Hepatocyte (in vitro differentiated cells): Measurements from ENCODE around the gene PAN3. TPM values are rescaled to one million over a fixed set of nuclear protein-coding genes. Genes with fewer than 3 reads are reported as not detected.
A peak's percentile ranks its signal among the peaks of the same experiment; 100 is the strongest.

Experiments
- DNase-seq: peaks from one replicate; pipeline ENCODE4 v3.0.0-alpha.2; 2016; ENCODE audit warnings: low spot score
- H2AFZ ChIP-seq: fragments of 200-600 bp; sonication (generic); 2 replicates; pipeline ENCODE4 v1.6.0; 2016; ENCODE audit warnings: antibody characterized with exemption, mild to moderate bottlenecking
- H3K27ac ChIP-seq: fragments of 200-600 bp; sonication (generic); 2 replicates; pipeline ENCODE4 v1.5.1; 2016; ENCODE audit warnings: mild to moderate bottlenecking
- H3K27me3 ChIP-seq: fragments of 200-600 bp; sonication (generic); 2 replicates; pipeline ENCODE4 v1.6.1; 2016
- H3K36me3 ChIP-seq: fragments of 200-600 bp; sonication (generic); replicated peaks from 2 replicates; pipeline ENCODE4 v1.5.1; 2016; ENCODE audit warnings: low read depth; ENCODE audit not compliant: insufficient read depth
- H3K4me1 ChIP-seq: fragments of 200-600 bp; sonication (generic); 2 replicates; pipeline ENCODE4 v1.5.1; 2016; ENCODE audit warnings: mild to moderate bottlenecking, moderate library complexity; ENCODE audit not compliant: insufficient read depth
- H3K4me2 ChIP-seq: fragments of 200-600 bp; sonication (generic); 2 replicates; pipeline ENCODE4 v1.6.0; 2016
- H3K4me3 ChIP-seq: fragments of 200-600 bp; sonication (generic); 2 replicates; pipeline ENCODE4 v1.5.1; 2016; ENCODE audit warnings: mild to moderate bottlenecking
- H3K79me2 ChIP-seq: fragments of 200-600 bp; sonication (generic); 2 replicates; pipeline ENCODE4 v1.6.0; 2017; ENCODE audit warnings: mild to moderate bottlenecking
- H3K9me2 ChIP-seq: fragments of 200-600 bp; sonication (generic); replicated peaks from 2 replicates; pipeline ENCODE4 v1.6.0; 2017; ENCODE audit warnings: mild to moderate bottlenecking; ENCODE audit not compliant: insufficient read depth
- H3K9me3 ChIP-seq: fragments of 200-600 bp; sonication (generic); 2 replicates; pipeline ENCODE4 v1.5.1; 2016; ENCODE audit warnings: low read depth, mild to moderate bottlenecking
- H4K20me1 ChIP-seq: fragments of 200-600 bp; sonication (generic); 2 replicates; pipeline ENCODE4 v1.6.0; 2016; ENCODE audit warnings: mild to moderate bottlenecking; ENCODE audit not compliant: insufficient read depth, poor library complexity, severe bottlenecking
- EZH2 ChIP-seq: fragments of 200-600 bp; sonication (generic); IDR thresholded peaks from 2 replicates; pipeline ENCODE4 v1.6.1; 2016; ENCODE audit warnings: antibody characterized with exemption, mild to moderate bottlenecking, borderline replicate concordance
- EZH2phosphoT487 ChIP-seq: fragments of 200-600 bp; sonication (generic); IDR thresholded peaks from one replicate; pipeline ENCODE4 v1.6.1; 2018; ENCODE audit warnings: antibody characterized with exemption, mild to moderate bottlenecking, low read depth, moderate library complexity; ENCODE audit not compliant: unreplicated experiment, severe bottlenecking
- WGBS: methylation state at CpG from one replicate; pipeline ENCODE4 v1.1.6; 2016; ENCODE audit warnings: low lambda C conversion rate; ENCODE audit errors: missing lambda C conversion rate; 5-methylcytosine and 5-hydroxymethylcytosine counted together
- polyA plus RNA-seq: library from polyadenylated mRNA; unstranded; fragments of >200 nt; fragmentation: Nextera tagmentation; extraction: Ambion mirVana; gene quantifications from 2 replicates; pipeline ENCODE4 v1.2.1, GENCODE V29; 2016
- total RNA-seq: library from RNA; depleted of rRNA; stranded (reverse); fragments of >200 nt; gene quantifications from 2 replicates; pipeline ENCODE4 v1.2.3, GENCODE V29; 2014
- TF ChIP-seq, protein P1 (sequence below): fragments of 200-600 bp; sonication (generic); IDR thresholded peaks from 2 replicates; pipeline ENCODE4 v1.5.1; 2016; ENCODE audit warnings: antibody characterized with exemption, mild to moderate bottlenecking; ENCODE audit not compliant: poor library complexity

Gene PAN3
- total RNA-seq: 23.5 and 29.8 TPM in 2 replicates
- 6.9 and 13.0 TPM in 2 replicates for polyA plus RNA-seq

DNA sequence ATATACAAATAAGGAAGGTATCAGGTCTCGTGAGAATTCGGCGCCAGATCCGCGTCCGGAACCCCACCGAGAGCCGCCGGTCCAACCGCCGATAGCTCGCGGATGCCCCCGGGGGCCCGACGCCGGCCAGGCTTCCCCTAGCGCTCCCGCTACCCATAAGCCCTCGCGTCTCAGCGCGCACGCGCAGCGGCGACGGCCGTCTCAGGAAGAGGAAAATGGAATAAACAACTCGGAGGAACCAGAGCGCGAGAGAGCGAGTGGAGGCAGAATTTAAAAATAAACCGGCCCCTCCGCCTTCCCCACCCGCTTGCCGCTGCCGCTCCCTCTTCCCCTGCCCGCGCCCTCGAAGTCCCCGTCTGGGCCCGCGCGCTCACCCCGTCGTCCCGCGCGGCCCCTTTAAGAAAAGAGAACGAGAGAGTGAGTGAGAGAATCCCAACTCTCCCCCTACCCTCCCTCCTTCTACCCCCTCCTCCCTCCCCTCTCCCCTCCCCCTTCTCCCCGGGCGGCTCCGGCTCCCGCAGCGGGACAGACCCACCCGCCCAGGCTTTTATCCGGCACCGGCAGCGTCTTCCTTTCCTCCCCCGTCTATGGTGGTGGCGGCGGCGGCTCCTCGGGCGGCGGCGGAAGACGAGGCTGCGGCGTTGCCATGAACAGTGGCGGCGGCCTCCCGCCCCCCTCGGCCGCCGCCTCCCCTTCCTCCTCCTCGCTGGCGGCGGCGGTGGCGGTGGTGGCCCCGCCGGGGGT is at the start of gene PAN3:
PAN3 (plus strand) TSS at position 534 of the 744 bp plus-strand sequence; CDS start at position 647, 113 bp downstream.
- H3K9me3 ChIP-seq: no peaks in the 10 kb centered on the region
- no peaks in the 10 kb centered on the region for H3K9me2 ChIP-seq
- peak within 1 kb of the TSS; percentile 99 for H3K27ac ChIP-seq
- no peaks in the 10 kb centered on the region for H3K36me3 ChIP-seq
- peaks cover 19% of the 10 kb centered on the region for H3K4me1 ChIP-seq
- 0% methylated on average over 32 of the region's 84 CpGs for WGBS
- H3K4me3 ChIP-seq: peak within 1 kb of the TSS; percentile 97
- TF ChIP-seq EZH2phosphoT487 (no peak), EZH2 (no peak)
- TF ChIP-seq, protein P1, sequence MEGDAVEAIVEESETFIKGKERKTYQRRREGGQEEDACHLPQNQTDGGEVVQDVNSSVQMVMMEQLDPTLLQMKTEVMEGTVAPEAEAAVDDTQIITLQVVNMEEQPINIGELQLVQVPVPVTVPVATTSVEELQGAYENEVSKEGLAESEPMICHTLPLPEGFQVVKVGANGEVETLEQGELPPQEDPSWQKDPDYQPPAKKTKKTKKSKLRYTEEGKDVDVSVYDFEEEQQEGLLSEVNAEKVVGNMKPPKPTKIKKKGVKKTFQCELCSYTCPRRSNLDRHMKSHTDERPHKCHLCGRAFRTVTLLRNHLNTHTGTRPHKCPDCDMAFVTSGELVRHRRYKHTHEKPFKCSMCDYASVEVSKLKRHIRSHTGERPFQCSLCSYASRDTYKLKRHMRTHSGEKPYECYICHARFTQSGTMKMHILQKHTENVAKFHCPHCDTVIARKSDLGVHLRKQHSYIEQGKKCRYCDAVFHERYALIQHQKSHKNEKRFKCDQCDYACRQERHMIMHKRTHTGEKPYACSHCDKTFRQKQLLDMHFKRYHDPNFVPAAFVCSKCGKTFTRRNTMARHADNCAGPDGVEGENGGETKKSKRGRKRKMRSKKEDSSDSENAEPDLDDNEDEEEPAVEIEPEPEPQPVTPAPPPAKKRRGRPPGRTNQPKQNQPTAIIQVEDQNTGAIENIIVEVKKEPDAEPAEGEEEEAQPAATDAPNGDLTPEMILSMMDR: peak; percentile 11
- H3K27me3 ChIP-seq: no peaks in the 10 kb centered on the region
- peaks cover 32% of the 10 kb centered on the region for H4K20me1 ChIP-seq
- DNase-seq: peak; percentile 97
- H3K79me2 ChIP-seq: peaks cover 58% of the 10 kb centered on the region
- peak within 1 kb of the TSS; percentile 69 for H2AFZ ChIP-seq
- peak within 1 kb of the TSS; percentile 90 for H3K4me2 ChIP-seq

DNA sequence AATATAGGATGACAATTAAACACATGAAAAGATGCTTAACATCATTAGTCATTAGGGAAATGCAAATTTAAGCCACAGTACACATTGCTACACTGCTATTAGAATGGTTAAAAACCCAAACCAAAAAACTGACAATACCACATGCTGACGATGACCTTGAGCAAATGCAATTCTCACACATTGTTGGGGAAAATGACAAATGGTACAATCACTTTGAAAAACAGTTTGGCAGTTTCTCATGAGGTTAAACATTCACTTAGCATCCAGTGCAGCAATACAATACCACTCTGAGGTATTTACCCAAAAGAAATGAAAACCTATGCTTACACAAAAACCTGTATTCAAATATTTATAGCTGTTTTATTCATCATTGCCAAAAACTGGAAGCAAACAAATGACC is 49.3 kb upstream of the PAN3 start:
- Histone ChIP-seq H3K36me3 (no peaks in the 10 kb centered on the region), H2AFZ (no peak overlapping the region), H4K20me1 (no peaks in the 10 kb centered on the region), H3K79me2 (no peaks in the 10 kb centered on the region), H3K4me2 (no peak overlapping the region), H3K27ac (no peak overlapping the region), H3K9me3 (no peaks in the 10 kb centered on the region), H3K9me2 (no peaks in the 10 kb centered on the region), H3K4me3 (no peak overlapping the region), H3K27me3 (no peaks in the 10 kb centered on the region), H3K4me1 (no peaks in the 10 kb centered on the region)
- TF ChIP-seq EZH2phosphoT487 (no peak), EZH2 (no peak)
- TF ChIP-seq, protein P1: no peak
- WGBS: 63% methylated on average over 1 of the region's 1 CpG
- no peak for DNase-seq

DNA sequence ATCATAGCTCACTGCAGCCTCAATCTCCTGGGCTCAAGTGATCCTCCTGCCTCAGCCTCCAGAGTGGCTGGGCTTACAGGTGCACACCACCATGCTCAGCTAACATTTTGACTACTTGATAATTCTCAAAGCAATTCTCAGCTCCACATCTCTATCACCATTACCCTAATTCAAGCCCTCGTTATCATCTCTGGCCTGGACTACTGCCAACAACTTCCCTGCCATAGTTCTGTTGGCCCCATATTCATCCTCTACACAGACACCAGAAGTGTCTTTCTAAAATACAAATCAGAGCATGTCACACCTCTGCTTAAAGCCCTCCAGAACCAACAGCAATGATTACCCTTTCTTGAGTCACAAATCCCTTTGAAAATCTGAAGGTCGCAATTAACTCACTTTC is 45.9 kb upstream of the PAN3 start:
- H3K9me3 ChIP-seq: no peaks in the 10 kb centered on the region
- H3K4me3 ChIP-seq: no peak overlapping the region
- H2AFZ ChIP-seq: no peak overlapping the region
- H3K27me3 ChIP-seq: peaks cover 27% of the 10 kb centered on the region
- no peaks in the 10 kb centered on the region for H3K9me2 ChIP-seq
- no peaks in the 10 kb centered on the region for H4K20me1 ChIP-seq
- H3K4me2 ChIP-seq: no peak overlapping the region
- no peak overlapping the region for H3K27ac ChIP-seq
- H3K4me1 ChIP-seq: no peaks in the 10 kb centered on the region
- 84% methylated on average over 2 of the region's 2 CpGs for WGBS
- H3K79me2 ChIP-seq: no peaks in the 10 kb centered on the region
- DNase-seq: no peak
- no peaks in the 10 kb centered on the region for H3K36me3 ChIP-seq
- TF ChIP-seq, protein P1: no peak
- TF ChIP-seq EZH2 (no peak), EZH2phosphoT487 (no peak)
